ENCODE data around the gene TMEM131L. TPM values are rescaled to one million over a fixed set of nuclear protein-coding genes. Genes with fewer than 3 reads are reported as not detected.
A peak's percentile ranks its signal among the peaks of the same experiment; 100 is the strongest.

The TMEM131L gene
- total RNA-seq, 1 experiment from 2014 or later: 14.6 TPM

DNA sequence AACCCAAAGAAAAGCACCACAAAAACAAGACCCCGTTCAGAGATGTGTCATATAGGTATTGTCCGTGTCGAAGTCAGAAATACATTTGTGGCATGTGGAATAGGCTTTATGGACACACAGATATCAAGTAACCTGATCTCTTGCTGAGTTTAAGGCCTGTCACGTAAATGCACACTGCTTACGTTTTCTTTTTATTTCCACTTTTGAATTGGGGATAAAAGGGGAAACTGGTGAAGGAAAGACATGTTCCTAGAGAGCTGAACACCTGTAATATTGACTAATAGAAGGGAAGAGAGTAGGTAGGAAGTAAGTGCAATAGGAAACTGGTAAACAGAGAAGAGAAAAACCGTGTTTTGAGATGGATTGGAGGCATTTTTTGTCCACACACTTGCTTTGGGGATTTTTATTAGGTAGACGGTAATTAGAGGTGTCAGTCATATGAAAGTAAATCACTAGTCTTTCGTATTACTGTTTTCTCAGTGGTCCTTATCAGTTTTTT lies 24.9 kb downstream of the TMEM131L start:
- peaks cover 0 to 4% of the 10 kb centered on the region in 2 experiments; a peak in 2 of 5 replicates for H3K9me3 Mint-ChIP-seq
- Histone ChIP-seq H3K18ac (ENCODE audit: insufficient read length, low read depth, low read length) (no peak overlapping the region), H3K14ac (ENCODE audit: insufficient read depth, low read length) (no peak overlapping the region), H3K23ac (ENCODE audit: insufficient read length, low read depth, low read length) (no peak overlapping the region), H3K4me1 (ENCODE audit: insufficient read depth, low read length) (peaks cover 15% of the 10 kb centered on the region; the same call in 1 of the 2 replicates), H3K56ac (ENCODE audit: insufficient read length, low read depth, low read length) (no peak overlapping the region), H3T11ph (ENCODE audit: low read length) (no peak overlapping the region), H4K91ac (ENCODE audit: insufficient read length, low read depth, low read length) (no peak overlapping the region), H3K4ac (ENCODE audit: low read depth, low read length) (no peak overlapping the region), H3K79me2 (ENCODE audit: insufficient read depth, low read length) (peaks cover 4% of the 10 kb centered on the region; the same call in 1 of the 2 replicates), H3K23me2 (ENCODE audit: insufficient read length, low read depth, low read length, poor library complexity, severe bottlenecking) (no peaks in the 10 kb centered on the region), H3K27me3 (ENCODE audit: insufficient read depth, low read length) (no peaks in the 10 kb centered on the region), H3K9me3 (ENCODE audit: control insufficient read depth, low read depth, low read length) (no peaks in the 10 kb centered on the region), H3K4me2 (ENCODE audit: insufficient read depth, insufficient read length, low read length) (no peak overlapping the region), H2BK12ac (ENCODE audit: insufficient read length, low read depth, low read length) (no peak overlapping the region), H3K9ac (ENCODE audit: extremely low read depth, insufficient read length, low read length) (no peak overlapping the region), H2AK5ac (ENCODE audit: insufficient read length, low read length) (no peak overlapping the region), H2BK15ac (ENCODE audit: low read depth, low read length) (no peak overlapping the region), H2BK5ac (ENCODE audit: insufficient read length, low read length) (no peak overlapping the region), H2BK20ac (ENCODE audit: low read depth, low read length, poor library complexity, severe bottlenecking) (no peak overlapping the region), H4K20me1 (ENCODE audit: control insufficient read depth, insufficient read depth, insufficient read length) (no peaks in the 10 kb centered on the region), H3K27ac (ENCODE audit: insufficient read length, low read depth, low read length) (no peak overlapping the region), H3K79me1 (ENCODE audit: insufficient read depth, low read depth, low read length, poor library complexity, severe bottlenecking) (peaks cover 8% of the 10 kb centered on the region), H2AFZ (ENCODE audit: low read length) (no peak overlapping the region), H4K8ac (replicated peaks; ENCODE audit: insufficient read length, low read depth, low read length) (no peak overlapping the region), H2BK120ac (ENCODE audit: low read depth, low read length, poor library complexity, severe bottlenecking) (no peak overlapping the region), H4K5ac (ENCODE audit: insufficient read length, low read depth, low read length) (no peak overlapping the region)
- H3K27ac Mint-ChIP-seq: peak overlapping the region in 1 of 3 experiments; percentile 11; a peak in 2 of 7 replicates
- TF ChIP-seq, protein P1, sequence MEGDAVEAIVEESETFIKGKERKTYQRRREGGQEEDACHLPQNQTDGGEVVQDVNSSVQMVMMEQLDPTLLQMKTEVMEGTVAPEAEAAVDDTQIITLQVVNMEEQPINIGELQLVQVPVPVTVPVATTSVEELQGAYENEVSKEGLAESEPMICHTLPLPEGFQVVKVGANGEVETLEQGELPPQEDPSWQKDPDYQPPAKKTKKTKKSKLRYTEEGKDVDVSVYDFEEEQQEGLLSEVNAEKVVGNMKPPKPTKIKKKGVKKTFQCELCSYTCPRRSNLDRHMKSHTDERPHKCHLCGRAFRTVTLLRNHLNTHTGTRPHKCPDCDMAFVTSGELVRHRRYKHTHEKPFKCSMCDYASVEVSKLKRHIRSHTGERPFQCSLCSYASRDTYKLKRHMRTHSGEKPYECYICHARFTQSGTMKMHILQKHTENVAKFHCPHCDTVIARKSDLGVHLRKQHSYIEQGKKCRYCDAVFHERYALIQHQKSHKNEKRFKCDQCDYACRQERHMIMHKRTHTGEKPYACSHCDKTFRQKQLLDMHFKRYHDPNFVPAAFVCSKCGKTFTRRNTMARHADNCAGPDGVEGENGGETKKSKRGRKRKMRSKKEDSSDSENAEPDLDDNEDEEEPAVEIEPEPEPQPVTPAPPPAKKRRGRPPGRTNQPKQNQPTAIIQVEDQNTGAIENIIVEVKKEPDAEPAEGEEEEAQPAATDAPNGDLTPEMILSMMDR (conservative IDR thresholded peaks at IDR 0.05): no peak
- peaks cover 73% of the 10 kb centered on the region in 2 experiments for H3K4me1 Mint-ChIP-seq
- no CpG with 5 or more reads among the region's 8 CpGs for WGBS (ENCODE audit: extremely low coverage, insufficient read length, low lambda C conversion rate)
- DNase-seq: no peak
- peaks cover 0 to 5% (median 0%) of the 10 kb centered on the region in 3 experiments; a peak in 1 of 7 replicates for H3K36me3 Mint-ChIP-seq (ENCODE audit: insufficient read depth in 1 of 3, low read depth in 3 of 3)
- no peaks in the 10 kb centered on the region for H3K27me3 Mint-ChIP-seq (ENCODE audit: low read depth)
- no peak overlapping the region for H3K4me3 Mint-ChIP-seq

All from H9 (cell line).